Uterus (tissue), 2 donors: Measurements from ENCODE around the gene JPH4.

ENCODE experiments used
- POLR2A ChIP-seq, 2 donors: fragments of 450-650 bp; IDR thresholded peaks; one replicate each; pipeline ENCODE4 v1.6.1; 2016; ENCODE audit warnings: antibody characterized with exemption in 2 of 2, mild to moderate bottlenecking in 1 of 2, moderate library complexity in 1 of 2
- TF ChIP-seq, protein P1 (sequence below), 4 experiments: fragments of 200-600 bp in 2 of 4; fragments of 450-650 bp in 2 of 4; sonication (generic) in 2 of 4; IDR thresholded peaks; one replicate each; pipeline ENCODE4 v1.5.1; 2016 to 2019; ENCODE audit warnings: antibody characterized with exemption in 4 of 4, mild to moderate bottlenecking in 2 of 4, moderate library complexity in 1 of 4

- TF ChIP-seq, protein P1, sequence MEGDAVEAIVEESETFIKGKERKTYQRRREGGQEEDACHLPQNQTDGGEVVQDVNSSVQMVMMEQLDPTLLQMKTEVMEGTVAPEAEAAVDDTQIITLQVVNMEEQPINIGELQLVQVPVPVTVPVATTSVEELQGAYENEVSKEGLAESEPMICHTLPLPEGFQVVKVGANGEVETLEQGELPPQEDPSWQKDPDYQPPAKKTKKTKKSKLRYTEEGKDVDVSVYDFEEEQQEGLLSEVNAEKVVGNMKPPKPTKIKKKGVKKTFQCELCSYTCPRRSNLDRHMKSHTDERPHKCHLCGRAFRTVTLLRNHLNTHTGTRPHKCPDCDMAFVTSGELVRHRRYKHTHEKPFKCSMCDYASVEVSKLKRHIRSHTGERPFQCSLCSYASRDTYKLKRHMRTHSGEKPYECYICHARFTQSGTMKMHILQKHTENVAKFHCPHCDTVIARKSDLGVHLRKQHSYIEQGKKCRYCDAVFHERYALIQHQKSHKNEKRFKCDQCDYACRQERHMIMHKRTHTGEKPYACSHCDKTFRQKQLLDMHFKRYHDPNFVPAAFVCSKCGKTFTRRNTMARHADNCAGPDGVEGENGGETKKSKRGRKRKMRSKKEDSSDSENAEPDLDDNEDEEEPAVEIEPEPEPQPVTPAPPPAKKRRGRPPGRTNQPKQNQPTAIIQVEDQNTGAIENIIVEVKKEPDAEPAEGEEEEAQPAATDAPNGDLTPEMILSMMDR (IDR thresholded peaks at IDR 0.05): no peak
- TF ChIP-seq POLR2A (IDR thresholded peaks at IDR 0.05): no peak
These were observed 56.6 kb downstream of the JPH4 start for GRCh38 chr14:23521785-23522640.
